GM23338 (cell line): ENCODE results near the gene NCLN. TPM values are rescaled to one million over a fixed set of nuclear protein-coding genes. Genes with fewer than 3 reads are reported as not detected.

Source experiments
- ATAC-seq: fragments of 200-7000 bp; cut with Tn5 transposase; 3 replicates; pipeline ENCODE4 v1.9.1; 2020
- DNase-seq: peaks from one replicate; pipeline ENCODE4 v3.0.0-alpha.2; 2015; ENCODE audit warnings: low spot score
- H2AFZ ChIP-seq: fragments of 200-600 bp; sonication (generic); 2 replicates; pipeline ENCODE4 v1.8.0; 2016; ENCODE audit warnings: antibody characterized with exemption, mild to moderate bottlenecking, moderate library complexity
- H3F3A ChIP-seq: fragments of 200-600 bp; sonication (generic); replicated peaks from 2 replicates; pipeline ENCODE4 v1.8.0; 2017; ENCODE audit warnings: antibody characterized with exemption, mixed run types, low read depth
- H3K27ac ChIP-seq: fragments of 200-600 bp; sonication (generic); 2 replicates; pipeline ENCODE4 v1.6.1; 2016; ENCODE audit warnings: low read depth
- H3K27me3 ChIP-seq: fragments of 200-600 bp; sonication (generic); 2 replicates; pipeline ENCODE4 v1.8.0; 2016; ENCODE audit warnings: mild to moderate bottlenecking, mixed run types, moderate library complexity; ENCODE audit not compliant: insufficient read depth
- H3K36me3 ChIP-seq: fragments of 200-600 bp; sonication (generic); 2 replicates; pipeline ENCODE4 v1.8.0; 2016; ENCODE audit warnings: mild to moderate bottlenecking; ENCODE audit not compliant: insufficient read depth
- H3K4me1 ChIP-seq: fragments of 200-600 bp; sonication (generic); 2 replicates; pipeline ENCODE4 v1.8.0; 2016; ENCODE audit warnings: mild to moderate bottlenecking, moderate library complexity; ENCODE audit not compliant: insufficient read depth
- H3K4me2 ChIP-seq: fragments of 200-600 bp; sonication (generic); 2 replicates; pipeline ENCODE4 v1.7.1; 2017; ENCODE audit warnings: mixed run types
- H3K4me3 ChIP-seq: fragments of 200-600 bp; sonication (generic); 2 replicates; pipeline ENCODE4 v1.6.1; 2016; ENCODE audit warnings: mixed run types
- H3K79me2 ChIP-seq: fragments of 200-600 bp; sonication (generic); replicated peaks from 2 replicates; pipeline ENCODE4 v1.8.0; 2017; ENCODE audit warnings: mild to moderate bottlenecking; ENCODE audit not compliant: insufficient read depth
- H3K9me2 ChIP-seq: fragments of 200-600 bp; sonication (generic); 2 replicates; pipeline ENCODE4 v1.8.0; 2017; ENCODE audit not compliant: insufficient read depth
- H4K20me1 ChIP-seq: fragments of 200-600 bp; sonication (generic); replicated peaks from 2 replicates; pipeline ENCODE4 v1.8.0; 2017; ENCODE audit warnings: mild to moderate bottlenecking; ENCODE audit not compliant: insufficient read depth
- H3K27ac Mint-ChIP-seq: 2 replicates; pipeline ENCODE4 v1.8.0; 2020; ENCODE audit warnings: inconsistent platforms, mild to moderate bottlenecking, moderate library complexity, mixed read lengths
- H3K27me3 Mint-ChIP-seq: 3 replicates; pipeline ENCODE4 v1.8.0; 2022; ENCODE audit warnings: low read depth, mild to moderate bottlenecking, moderate library complexity, mixed read lengths, inconsistent platforms; ENCODE audit not compliant: insufficient read depth, poor library complexity
- H3K36me3 Mint-ChIP-seq: 3 replicates; pipeline ENCODE4 v1.8.0; 2021; ENCODE audit warnings: low read depth, mild to moderate bottlenecking, inconsistent platforms, moderate library complexity, mixed read lengths
- H3K4me1 Mint-ChIP-seq: 3 replicates; pipeline ENCODE4 v1.8.0; 2020; ENCODE audit warnings: mild to moderate bottlenecking, inconsistent platforms, mixed read lengths
- H3K4me3 Mint-ChIP-seq: 3 replicates; pipeline ENCODE4 v1.8.0; 2021; ENCODE audit warnings: moderate library complexity, mild to moderate bottlenecking, inconsistent platforms, mixed read lengths
- H3K9me3 Mint-ChIP-seq: 3 replicates; pipeline ENCODE4 v1.8.0; 2020; ENCODE audit warnings: moderate library complexity, mild to moderate bottlenecking, inconsistent platforms, mixed read lengths
- CREB1 ChIP-seq: fragments of 250-450 bp; sonication (Bioruptor Pico); IDR thresholded peaks from 2 replicates; pipeline ENCODE4 v1.5.0; 2020; ENCODE audit warnings: low read depth, mild to moderate bottlenecking, moderate library complexity
- EZH2phosphoT487 ChIP-seq: fragments of 200-600 bp; sonication (generic); IDR thresholded peaks from one replicate; pipeline ENCODE4 v1.8.1; 2018; ENCODE audit warnings: antibody characterized with exemption; ENCODE audit not compliant: unreplicated experiment
- JUNB ChIP-seq: IDR thresholded peaks from one replicate; pipeline ENCODE4 v1.6.1; 2016; ENCODE audit warnings: antibody characterized with exemption; ENCODE audit not compliant: unreplicated experiment
- NANOG ChIP-seq: IDR thresholded peaks from 2 replicates; pipeline ENCODE4 v1.6.1; 2016; ENCODE audit warnings: antibody characterized with exemption, borderline replicate concordance
- POLR2AphosphoS5 ChIP-seq: IDR thresholded peaks from 2 replicates; pipeline ENCODE4 v1.6.1; 2016; ENCODE audit warnings: antibody characterized with exemption, low read depth
- polyA plus RNA-seq: library from polyadenylated mRNA; unstranded; fragments of >200 nt; fragmentation: Nextera tagmentation; extraction: Ambion mirVana; gene quantifications from 2 replicates; pipeline ENCODE4 v1.2.1, GENCODE V29; 2016
- total RNA-seq: library from RNA; depleted of rRNA; stranded (reverse); fragments of >200 nt; shearing (Covaris generic); gene quantifications from 2 replicates; pipeline ENCODE4 v1.2.3, GENCODE V29; 2014
- TF ChIP-seq, protein P1 (sequence below), 2 experiments: fragments of 200-600 bp in 1 of 2; sonication (generic) in 1 of 2; conservative IDR thresholded peaks; 2 replicates each; pipeline versions ENCODE4 v1.5.1 to v1.6.1; 2016 to 2017; ENCODE audit warnings: antibody characterized with exemption in 2 of 2, low read depth in 2 of 2, mild to moderate bottlenecking in 2 of 2, moderate library complexity in 1 of 2
- TF ChIP-seq, protein P2 (sequence below): IDR thresholded peaks from one replicate; pipeline ENCODE4 v1.6.1; 2018; ENCODE audit warnings: antibody characterized with exemption; ENCODE audit not compliant: unreplicated experiment

Gene NCLN
- total and polyA plus RNA-seq, 2 experiments from 2014 or later: 85.6 to 125 TPM

DNA sequence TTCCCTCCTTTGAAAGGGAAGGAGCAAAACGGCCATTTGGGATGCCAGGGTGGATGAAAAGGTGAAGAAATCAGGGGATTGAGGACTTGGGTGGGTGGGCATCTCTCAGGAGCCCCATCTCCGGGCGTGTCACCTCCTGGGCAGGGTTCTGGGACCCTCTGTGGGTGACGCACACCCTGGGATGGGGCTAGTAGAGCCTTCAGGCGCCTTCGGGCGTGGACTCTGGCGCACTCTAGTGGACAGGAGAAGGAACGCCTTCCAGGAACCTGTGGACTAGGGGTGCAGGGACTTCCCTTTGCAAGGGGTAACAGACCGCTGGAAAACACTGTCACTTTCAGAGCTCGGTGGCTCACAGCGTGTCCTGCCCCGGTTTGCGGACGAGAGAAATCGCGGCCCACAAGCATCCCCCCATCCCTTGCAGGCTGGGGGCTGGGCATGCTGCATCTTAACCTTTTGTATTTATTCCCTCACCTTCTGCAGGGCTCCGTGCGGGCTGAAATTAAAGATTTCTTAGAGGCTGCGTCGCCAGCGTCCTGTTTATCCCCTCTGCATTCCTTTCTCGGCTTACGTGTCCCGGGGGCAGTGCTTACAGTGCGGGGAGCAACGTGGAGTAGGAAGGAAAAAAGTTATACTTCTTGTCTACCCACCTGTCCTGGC, 22.4 kb upstream of the NCLN start:
- H3K36me3 Mint-ChIP-seq: no peaks in the 10 kb centered on the region
- no peaks in the 10 kb centered on the region for H3F3A ChIP-seq
- H3K4me2 ChIP-seq: peak overlapping the region; percentile 91
- H3K27ac Mint-ChIP-seq: no peak overlapping the region
- peak overlapping the region; percentile 71 for H3K4me3 Mint-ChIP-seq
- H3K9me2 ChIP-seq: 0 out of 2 replicates have a peak, but pooled peaks cover 7% of the 10 kb centered on the region
- H2AFZ ChIP-seq: peak overlapping the region; percentile 100
- H3K4me3 ChIP-seq: peak overlapping the region; percentile 56
- H3K4me1 ChIP-seq: no peaks in the 10 kb centered on the region
- no peaks in the 10 kb centered on the region for H4K20me1 ChIP-seq
- no peaks in the 10 kb centered on the region for H3K36me3 ChIP-seq
- peaks cover 5% of the 10 kb centered on the region; the same call in 1 of the 2 replicates for H3K27me3 ChIP-seq
- peak; percentile 98 for ATAC-seq
- H3K27ac ChIP-seq: no peak overlapping the region
- TF ChIP-seq, protein P1, sequence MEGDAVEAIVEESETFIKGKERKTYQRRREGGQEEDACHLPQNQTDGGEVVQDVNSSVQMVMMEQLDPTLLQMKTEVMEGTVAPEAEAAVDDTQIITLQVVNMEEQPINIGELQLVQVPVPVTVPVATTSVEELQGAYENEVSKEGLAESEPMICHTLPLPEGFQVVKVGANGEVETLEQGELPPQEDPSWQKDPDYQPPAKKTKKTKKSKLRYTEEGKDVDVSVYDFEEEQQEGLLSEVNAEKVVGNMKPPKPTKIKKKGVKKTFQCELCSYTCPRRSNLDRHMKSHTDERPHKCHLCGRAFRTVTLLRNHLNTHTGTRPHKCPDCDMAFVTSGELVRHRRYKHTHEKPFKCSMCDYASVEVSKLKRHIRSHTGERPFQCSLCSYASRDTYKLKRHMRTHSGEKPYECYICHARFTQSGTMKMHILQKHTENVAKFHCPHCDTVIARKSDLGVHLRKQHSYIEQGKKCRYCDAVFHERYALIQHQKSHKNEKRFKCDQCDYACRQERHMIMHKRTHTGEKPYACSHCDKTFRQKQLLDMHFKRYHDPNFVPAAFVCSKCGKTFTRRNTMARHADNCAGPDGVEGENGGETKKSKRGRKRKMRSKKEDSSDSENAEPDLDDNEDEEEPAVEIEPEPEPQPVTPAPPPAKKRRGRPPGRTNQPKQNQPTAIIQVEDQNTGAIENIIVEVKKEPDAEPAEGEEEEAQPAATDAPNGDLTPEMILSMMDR (conservative IDR thresholded peaks at IDR 0.05; ENCODE audit: low read depth in 2 of 2): peak; percentile 76 to 99
- TF ChIP-seq JUNB (no peak), NANOG (no peak), CREB1 (CRISPR knock-in tag) (0 out of 2 replicates have a peak, but pooled peaks have one; percentile 35)
- H3K27me3 Mint-ChIP-seq: peaks cover 15% of the 10 kb centered on the region
- peak; percentile 91 for DNase-seq
- no peaks in the 10 kb centered on the region for H3K79me2 ChIP-seq
- peaks cover 6% of the 10 kb centered on the region; the same call in 2 of the 3 replicates for H3K4me1 Mint-ChIP-seq
- H3K9me3 Mint-ChIP-seq: peaks cover 9% of the 10 kb centered on the region; the same call in 1 of the 3 replicates

DNA sequence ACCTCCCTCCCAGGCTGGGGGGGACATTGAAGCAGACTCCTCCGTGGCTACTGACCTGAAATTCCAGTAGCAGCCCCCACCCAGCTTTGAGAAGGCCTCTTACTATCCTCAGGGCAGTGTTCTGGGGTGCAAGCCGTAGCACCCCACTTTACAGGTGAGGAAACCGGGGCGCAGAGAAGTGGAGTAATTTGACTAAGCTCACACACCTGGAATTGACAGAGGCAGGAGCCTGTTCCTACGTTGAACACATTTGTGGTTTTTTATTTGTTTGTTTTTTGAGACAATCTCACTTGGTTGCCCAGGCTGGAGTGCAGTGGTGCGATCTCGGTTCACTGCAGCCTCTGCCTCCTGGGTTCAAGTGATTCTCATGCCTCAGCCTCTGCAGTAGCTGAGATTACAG, 21.8 kb upstream of the NCLN start:
- Histone ChIP-seq H3F3A (no peaks in the 10 kb centered on the region), H4K20me1 (no peaks in the 10 kb centered on the region), H2AFZ (peak overlapping the region; percentile 100), H3K36me3 (no peaks in the 10 kb centered on the region), H3K79me2 (no peaks in the 10 kb centered on the region), H3K4me2 (peak overlapping the region; percentile 91), H3K4me1 (no peaks in the 10 kb centered on the region), H3K27me3 (peaks cover 5% of the 10 kb centered on the region; the same call in 1 of the 2 replicates), H3K27ac (no peak overlapping the region), H3K4me3 (peak overlapping the region; percentile 56; the same call in 1 of the 2 replicates), H3K9me2 (0 out of 2 replicates have a peak, but pooled peaks cover 7% of the 10 kb centered on the region)
- Mint-ChIP-seq H3K27me3 (peaks cover 15% of the 10 kb centered on the region), H3K9me3 (peaks cover 9% of the 10 kb centered on the region; the same call in 1 of the 3 replicates), H3K36me3 (no peaks in the 10 kb centered on the region), H3K27ac (no peak overlapping the region), H3K4me1 (peaks cover 6% of the 10 kb centered on the region; the same call in 2 of the 3 replicates), H3K4me3 (peak overlapping the region; percentile 71; the same call in 1 of the 3 replicates)
- no peak for TF ChIP-seq POLR2AphosphoS5
- TF ChIP-seq, protein P2, sequence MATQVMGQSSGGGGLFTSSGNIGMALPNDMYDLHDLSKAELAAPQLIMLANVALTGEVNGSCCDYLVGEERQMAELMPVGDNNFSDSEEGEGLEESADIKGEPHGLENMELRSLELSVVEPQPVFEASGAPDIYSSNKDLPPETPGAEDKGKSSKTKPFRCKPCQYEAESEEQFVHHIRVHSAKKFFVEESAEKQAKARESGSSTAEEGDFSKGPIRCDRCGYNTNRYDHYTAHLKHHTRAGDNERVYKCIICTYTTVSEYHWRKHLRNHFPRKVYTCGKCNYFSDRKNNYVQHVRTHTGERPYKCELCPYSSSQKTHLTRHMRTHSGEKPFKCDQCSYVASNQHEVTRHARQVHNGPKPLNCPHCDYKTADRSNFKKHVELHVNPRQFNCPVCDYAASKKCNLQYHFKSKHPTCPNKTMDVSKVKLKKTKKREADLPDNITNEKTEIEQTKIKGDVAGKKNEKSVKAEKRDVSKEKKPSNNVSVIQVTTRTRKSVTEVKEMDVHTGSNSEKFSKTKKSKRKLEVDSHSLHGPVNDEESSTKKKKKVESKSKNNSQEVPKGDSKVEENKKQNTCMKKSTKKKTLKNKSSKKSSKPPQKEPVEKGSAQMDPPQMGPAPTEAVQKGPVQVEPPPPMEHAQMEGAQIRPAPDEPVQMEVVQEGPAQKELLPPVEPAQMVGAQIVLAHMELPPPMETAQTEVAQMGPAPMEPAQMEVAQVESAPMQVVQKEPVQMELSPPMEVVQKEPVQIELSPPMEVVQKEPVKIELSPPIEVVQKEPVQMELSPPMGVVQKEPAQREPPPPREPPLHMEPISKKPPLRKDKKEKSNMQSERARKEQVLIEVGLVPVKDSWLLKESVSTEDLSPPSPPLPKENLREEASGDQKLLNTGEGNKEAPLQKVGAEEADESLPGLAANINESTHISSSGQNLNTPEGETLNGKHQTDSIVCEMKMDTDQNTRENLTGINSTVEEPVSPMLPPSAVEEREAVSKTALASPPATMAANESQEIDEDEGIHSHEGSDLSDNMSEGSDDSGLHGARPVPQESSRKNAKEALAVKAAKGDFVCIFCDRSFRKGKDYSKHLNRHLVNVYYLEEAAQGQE: no peak
- no peak for TF ChIP-seq CREB1 (CRISPR knock-in tag)
- TF ChIP-seq EZH2phosphoT487: no peak
- no peak for ATAC-seq
- DNase-seq: no peak
